ENCODE measurements around the gene TMEM179. TPM values are rescaled to one million over a fixed set of nuclear protein-coding genes. Genes with fewer than 3 reads are reported as not detected.
A peak's percentile ranks its signal among the peaks of the same experiment; 100 is the strongest.

TMEM179 gene
- total and polyA plus RNA-seq, 9 donors, result 0.19 to 0.30 (median 0.22) TPM; not detected in 6

GRCh38 chr14:104557766-104558165 lies 46.8 kb downstream of the TMEM179 start:
- Histone ChIP-seq H3K36me3 (no peaks in the 10 kb centered on the region), H3K4me1 (ENCODE audit: insufficient read depth) (no peaks in the 10 kb centered on the region), H3K9me3 (no peaks in the 10 kb centered on the region), H3K4me3 (no peak overlapping the region), H3K27me3 (no peaks in the 10 kb centered on the region), H3K27ac (no peak overlapping the region)
- TF ChIP-seq CTCF (IDR thresholded peaks at IDR 0.05) (no peak), EP300 (IDR thresholded peaks at IDR 0.05) (no peak), POLR2A (IDR thresholded peaks at IDR 0.05) (no peak)
- intact Hi-C loops (cut with DNase I), result no loop called here
- WGBS, 3 donors, result 95% methylated on average over 1 of the region's 1 CpG
- no peak for DNase-seq

DNA sequence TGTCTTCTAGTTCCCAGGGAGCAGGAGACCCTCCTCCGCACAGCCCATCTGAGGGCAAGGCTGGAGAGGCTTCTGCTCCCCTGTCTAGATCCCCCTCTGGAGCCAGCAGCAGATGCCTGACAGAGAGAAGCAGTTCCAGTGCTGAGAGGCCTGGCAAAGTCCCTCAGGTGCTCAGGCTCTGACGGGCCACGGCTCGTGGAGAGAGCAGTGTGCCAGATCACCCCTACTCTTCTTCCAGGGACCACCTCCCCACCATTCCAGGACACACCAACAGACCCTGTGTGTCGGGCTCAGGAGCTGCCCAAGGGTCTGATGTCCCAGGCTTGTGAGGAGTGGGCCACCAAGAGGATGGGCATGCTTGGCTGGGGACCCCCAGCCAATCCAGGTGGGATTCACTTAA lies 47.5 kb downstream of the TMEM179 start:
- 90% methylated on average over 5 of the region's 5 CpGs for WGBS, 3 donors
- peak in 1 of 5 donors; percentile 6 for DNase-seq
- TF ChIP-seq CTCF (IDR thresholded peaks at IDR 0.05) (no peak), POLR2A (IDR thresholded peaks at IDR 0.05) (no peak), EP300 (IDR thresholded peaks at IDR 0.05) (no peak)
- no peak overlapping the region for H3K27ac ChIP-seq
- intact Hi-C loops (cut with DNase I), result no loop called here
- no peak overlapping the region for H3K4me3 ChIP-seq
- H3K36me3 ChIP-seq, result no peaks in the 10 kb centered on the region
- no peaks in the 10 kb centered on the region for H3K27me3 ChIP-seq
- H3K9me3 ChIP-seq, result no peaks in the 10 kb centered on the region
- H3K4me1 ChIP-seq (ENCODE audit: insufficient read depth), result no peaks in the 10 kb centered on the region

DNA sequence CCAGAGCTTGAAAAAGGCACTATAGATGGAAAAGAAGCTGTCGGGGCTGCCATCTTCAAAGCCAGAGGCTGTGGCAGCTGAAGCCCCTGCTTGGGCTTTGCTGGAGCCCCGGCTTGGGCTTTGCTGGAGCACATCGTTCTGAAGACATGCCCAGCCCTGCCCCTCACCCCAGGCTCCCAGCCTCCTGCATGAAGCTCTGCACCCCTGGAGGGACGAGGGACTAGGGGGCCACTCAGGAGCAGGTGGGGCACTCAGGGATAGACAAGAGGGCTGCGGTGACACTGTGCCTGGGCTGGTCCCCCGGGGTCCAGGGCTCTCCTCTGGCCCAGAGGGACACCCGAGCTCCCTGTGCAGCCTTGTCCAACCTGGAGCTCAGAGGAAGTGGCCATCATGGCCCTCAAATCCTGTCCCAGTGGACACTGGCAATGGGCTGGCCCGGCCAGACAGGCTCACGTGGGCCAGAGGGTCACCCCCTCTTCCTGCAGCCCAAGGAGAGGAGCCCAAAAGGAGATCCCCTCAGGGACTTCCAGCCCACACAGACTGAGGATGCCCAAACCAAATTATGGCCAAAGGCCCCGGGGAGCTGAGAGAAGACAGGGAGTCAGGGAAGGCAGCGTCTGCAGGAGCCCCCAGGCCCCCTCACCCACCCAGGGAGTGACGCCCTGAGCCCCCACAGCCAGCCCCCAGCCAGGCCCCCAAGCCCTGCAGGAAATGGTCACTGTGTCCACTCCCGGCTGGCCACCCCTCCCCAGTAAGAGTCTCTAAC lies 48.1 kb downstream of the TMEM179 start:
- no peaks in the 10 kb centered on the region for H3K4me1 ChIP-seq (ENCODE audit: insufficient read depth)
- WGBS, 3 donors, result 72 to 76% (median 72%) methylated on average over 11 to 13 of the region's 13 CpGs
- H3K27ac ChIP-seq, result no peak overlapping the region
- TF ChIP-seq POLR2A (IDR thresholded peaks at IDR 0.05), result no peak
- no peak for TF ChIP-seq EP300 (IDR thresholded peaks at IDR 0.05)
- TF ChIP-seq CTCF (IDR thresholded peaks at IDR 0.05), result no peak
- intact Hi-C loops (cut with DNase I), result no loop called here
- H3K36me3 ChIP-seq, result no peaks in the 10 kb centered on the region
- H3K27me3 ChIP-seq, result no peaks in the 10 kb centered on the region
- no peaks in the 10 kb centered on the region for H3K9me3 ChIP-seq
- no peak overlapping the region for H3K4me3 ChIP-seq
- peak in 1 of 5 donors; percentile 7 for DNase-seq

DNA sequence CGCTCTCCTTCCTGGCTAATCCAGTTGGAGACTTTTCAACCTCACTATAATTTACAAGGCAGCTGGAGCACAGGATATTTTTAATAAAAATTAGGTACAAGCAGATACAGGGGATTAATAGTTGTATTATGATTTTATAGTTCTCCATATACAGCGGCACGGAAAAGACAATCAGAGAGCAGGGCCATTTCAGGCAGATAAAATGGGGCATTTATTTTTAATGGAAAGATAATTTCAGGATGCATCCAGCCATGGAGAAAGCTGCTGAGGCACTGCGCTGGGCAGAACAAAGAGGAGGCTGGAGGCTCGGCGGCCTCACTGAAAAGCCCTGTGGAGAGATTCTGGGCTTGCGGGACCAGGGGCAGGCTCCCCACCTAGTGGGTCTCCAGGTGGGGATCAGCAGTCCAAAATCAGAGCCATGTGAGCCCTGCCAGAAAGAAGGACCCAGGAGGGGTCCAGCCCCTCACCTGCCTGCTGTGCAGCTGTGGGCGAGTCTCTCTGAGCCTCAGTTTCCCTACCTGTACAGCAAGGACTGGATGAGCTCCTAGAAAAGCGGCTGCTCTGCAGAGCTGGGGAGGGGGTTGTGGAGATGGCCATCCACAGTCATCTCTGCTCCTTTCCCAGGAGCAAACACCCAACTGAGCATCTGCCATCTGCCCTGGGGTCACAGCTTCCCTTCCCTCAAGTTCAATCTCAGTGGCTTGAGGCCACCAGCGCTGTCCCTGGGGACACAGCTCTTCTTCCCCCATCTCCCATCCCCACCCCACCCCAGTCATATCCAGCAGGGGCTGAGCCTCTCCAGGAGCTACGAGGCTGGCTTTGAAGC lies 48.9 kb downstream of the TMEM179 start:
- Histone ChIP-seq H3K36me3 (no peaks in the 10 kb centered on the region), H3K4me3 (no peak overlapping the region), H3K4me1 (ENCODE audit: insufficient read depth) (no peaks in the 10 kb centered on the region), H3K27ac (no peak overlapping the region), H3K9me3 (no peaks in the 10 kb centered on the region), H3K27me3 (no peaks in the 10 kb centered on the region)
- no peak for DNase-seq
- WGBS, 3 donors, result 70 to 88% (median 81%) methylated on average over 11 of the region's 11 CpGs
- intact Hi-C loops (cut with DNase I), result no loop called here
- no peak for TF ChIP-seq POLR2A (IDR thresholded peaks at IDR 0.05)
- no peak for TF ChIP-seq EP300 (IDR thresholded peaks at IDR 0.05)
- no peak for TF ChIP-seq CTCF (IDR thresholded peaks at IDR 0.05)

Measured in ovary (tissue), 9 donors.